ENCODE measurements around the gene SPEF2.

The SPEF2 gene

DNA sequence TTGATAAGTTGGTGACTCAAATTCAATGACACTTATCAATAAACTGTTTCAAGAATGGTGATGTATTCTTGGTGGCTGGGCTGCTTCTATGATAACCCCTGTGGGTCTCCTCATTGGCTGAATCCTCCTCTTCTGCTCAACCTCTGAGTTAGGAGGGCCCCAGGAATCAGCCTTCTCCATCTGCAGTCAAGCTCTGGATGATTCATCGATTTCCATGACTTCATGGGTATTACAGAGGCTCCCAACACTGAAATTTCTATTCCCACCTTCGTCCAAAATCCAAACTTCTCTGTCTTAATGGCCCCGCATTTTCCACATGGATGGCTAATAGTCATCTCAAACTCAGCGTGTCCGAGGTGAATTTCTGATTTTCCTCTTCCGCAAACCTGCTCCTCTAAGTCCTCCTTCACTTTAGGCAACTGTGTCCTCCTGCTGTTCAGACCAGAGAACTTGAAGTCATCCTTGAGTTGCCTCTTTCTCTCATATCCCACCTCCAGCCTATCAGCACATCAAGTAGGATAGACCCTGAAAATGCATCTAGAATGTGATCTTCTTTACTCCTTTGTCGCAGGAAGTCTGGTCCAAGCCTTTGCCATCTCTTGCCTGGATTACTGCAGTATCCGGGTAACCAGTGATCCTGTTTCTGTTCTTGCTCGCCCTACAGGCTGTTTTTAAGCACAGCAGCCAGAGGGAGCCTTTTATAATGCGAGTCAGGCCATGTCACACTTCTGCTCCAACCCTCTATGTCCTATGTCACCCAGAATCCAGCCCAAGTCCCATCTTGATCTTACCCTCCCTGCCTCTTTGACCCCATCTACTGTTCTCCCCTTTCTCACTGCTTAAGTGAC lies 197.7 kb downstream of the SPEF2 start:
- Histone ChIP-seq H3K4me3 (ENCODE audit: low read depth, low read length) (no peak overlapping the region), H3K27me3 (replicated peaks) (no peaks in the 10 kb centered on the region), H3K27ac (no peak overlapping the region), H3K36me3 (replicated peaks) (no peaks in the 10 kb centered on the region)
- TF ChIP-seq, protein P1, sequence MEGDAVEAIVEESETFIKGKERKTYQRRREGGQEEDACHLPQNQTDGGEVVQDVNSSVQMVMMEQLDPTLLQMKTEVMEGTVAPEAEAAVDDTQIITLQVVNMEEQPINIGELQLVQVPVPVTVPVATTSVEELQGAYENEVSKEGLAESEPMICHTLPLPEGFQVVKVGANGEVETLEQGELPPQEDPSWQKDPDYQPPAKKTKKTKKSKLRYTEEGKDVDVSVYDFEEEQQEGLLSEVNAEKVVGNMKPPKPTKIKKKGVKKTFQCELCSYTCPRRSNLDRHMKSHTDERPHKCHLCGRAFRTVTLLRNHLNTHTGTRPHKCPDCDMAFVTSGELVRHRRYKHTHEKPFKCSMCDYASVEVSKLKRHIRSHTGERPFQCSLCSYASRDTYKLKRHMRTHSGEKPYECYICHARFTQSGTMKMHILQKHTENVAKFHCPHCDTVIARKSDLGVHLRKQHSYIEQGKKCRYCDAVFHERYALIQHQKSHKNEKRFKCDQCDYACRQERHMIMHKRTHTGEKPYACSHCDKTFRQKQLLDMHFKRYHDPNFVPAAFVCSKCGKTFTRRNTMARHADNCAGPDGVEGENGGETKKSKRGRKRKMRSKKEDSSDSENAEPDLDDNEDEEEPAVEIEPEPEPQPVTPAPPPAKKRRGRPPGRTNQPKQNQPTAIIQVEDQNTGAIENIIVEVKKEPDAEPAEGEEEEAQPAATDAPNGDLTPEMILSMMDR (IDR thresholded peaks at IDR 0.05; ENCODE audit: low read depth, low read length, missing control alignments): peak; percentile 51
- in situ Hi-C loops (cut with HindIII; ENCODE audit: low pct_ligation_motif_present, low sequenced_read_pairs): no loop called here
- DNase-seq: peak; percentile 34

DNA sequence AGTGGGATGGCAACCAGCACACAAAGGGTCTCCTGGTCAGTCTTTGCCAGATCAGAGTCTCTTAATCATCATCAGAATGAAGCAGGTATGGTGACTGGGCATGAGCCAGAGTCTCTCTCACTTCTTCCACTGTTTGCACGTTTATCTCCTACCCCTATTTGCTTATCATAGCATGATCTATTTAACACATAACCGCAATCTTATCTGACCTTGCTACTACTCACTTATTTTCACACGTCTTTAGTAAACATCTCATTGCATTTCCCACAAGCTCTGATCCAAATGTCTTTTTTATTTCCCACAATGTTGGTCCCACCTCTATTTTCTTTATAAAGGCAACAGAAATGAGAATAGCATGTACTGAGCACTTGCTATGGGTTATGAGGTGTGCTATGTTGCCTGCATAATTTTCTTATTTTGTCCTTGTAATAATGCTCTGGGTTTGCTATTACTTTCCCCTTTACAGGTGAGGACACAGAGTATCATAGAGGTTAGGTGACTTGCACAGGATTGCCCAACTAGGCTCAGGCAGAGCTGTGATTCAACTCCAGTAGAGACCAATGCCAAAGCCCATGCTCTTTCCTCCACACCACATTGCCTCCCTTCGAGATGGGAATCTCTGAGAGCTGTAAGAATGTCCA lies 199.3 kb downstream of the SPEF2 start:
- DNase-seq: no peak
- H3K4me3 ChIP-seq (ENCODE audit: low read depth, low read length): no peak overlapping the region

DNA sequence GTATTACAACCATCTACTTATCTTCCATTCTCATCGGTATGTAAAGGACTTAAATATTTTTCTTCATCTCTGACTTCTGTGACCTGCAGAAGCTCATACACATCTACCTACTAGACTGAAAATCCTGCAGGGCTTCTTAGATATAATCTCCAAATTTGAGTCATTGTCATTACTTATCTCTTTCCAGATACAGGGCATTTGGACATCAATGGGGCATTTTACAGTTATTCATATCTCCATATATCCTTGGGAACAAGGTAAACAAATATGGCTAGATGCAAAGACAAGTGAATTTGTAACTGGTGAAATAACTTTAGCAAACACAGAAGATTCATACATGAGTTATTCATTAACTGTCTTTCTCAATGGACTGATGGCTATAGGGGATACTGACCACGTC lies 201.4 kb downstream of the SPEF2 start:
- in situ Hi-C loops (cut with HindIII; ENCODE audit: low pct_ligation_motif_present, low sequenced_read_pairs): no loop called here
- Histone ChIP-seq H3K27ac (no peak overlapping the region), H3K4me3 (ENCODE audit: low read depth, low read length) (no peak overlapping the region), H3K36me3 (replicated peaks) (no peaks in the 10 kb centered on the region), H3K27me3 (replicated peaks) (no peaks in the 10 kb centered on the region)
- TF ChIP-seq, protein P1 (IDR thresholded peaks at IDR 0.05; ENCODE audit: low read depth, low read length, missing control alignments): no peak
- DNase-seq: no peak

More for the DNA sequence above, 199.3 kb downstream of the SPEF2 start:
- in situ Hi-C loops (cut with HindIII; ENCODE audit: low pct_ligation_motif_present, low sequenced_read_pairs): no loop called here
- H3K27me3 ChIP-seq (replicated peaks): no peaks in the 10 kb centered on the region
- no peak overlapping the region for H3K27ac ChIP-seq
- H3K36me3 ChIP-seq (replicated peaks): no peaks in the 10 kb centered on the region
- TF ChIP-seq, protein P1 (IDR thresholded peaks at IDR 0.05; ENCODE audit: low read depth, low read length, missing control alignments): no peak

DNA sequence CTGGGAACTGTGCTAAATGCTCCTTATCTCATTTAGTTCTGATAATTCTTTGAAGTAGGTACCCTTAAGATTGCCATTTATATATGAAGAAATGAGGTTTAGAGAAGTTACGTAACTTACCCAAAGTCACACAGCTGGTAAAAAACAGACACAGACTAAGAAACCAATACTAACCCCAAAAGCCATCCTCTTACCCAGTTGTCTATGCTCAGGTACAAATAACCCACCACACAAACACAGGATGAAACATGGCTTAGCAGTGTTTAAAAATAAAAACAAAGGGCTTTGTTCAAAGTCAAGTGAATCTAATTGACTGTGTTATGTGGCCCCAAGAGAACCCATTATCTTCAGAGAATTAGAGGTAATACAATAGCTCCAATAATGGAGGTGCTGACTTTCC lies 202.0 kb downstream of the SPEF2 start:
- H3K27ac ChIP-seq: no peak overlapping the region

DNA sequence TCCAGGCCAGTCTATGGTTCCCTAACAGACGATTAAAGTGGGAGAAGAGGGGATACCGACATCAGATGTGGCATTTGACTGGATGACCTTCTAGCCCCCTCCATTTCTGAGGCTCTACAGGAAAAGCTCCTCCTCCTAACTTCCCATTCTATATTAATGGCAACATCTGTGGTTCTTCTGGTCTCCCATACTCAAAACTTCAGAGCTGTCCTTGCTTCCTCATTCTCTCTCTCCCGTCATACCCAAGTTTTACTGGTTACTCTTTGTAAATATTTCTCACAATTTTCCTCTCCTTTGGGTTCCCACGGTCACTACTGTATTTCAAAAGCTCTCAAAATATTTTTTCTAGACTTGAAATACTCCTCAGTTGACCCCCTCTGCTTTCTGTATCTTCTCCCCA lies 203.1 kb downstream of the SPEF2 start:
- H3K27me3 ChIP-seq (replicated peaks): no peaks in the 10 kb centered on the region
- no peak overlapping the region for H3K4me3 ChIP-seq (ENCODE audit: low read depth, low read length)
- no peak overlapping the region for H3K27ac ChIP-seq
- no peaks in the 10 kb centered on the region for H3K36me3 ChIP-seq (replicated peaks)
- in situ Hi-C loops (cut with HindIII; ENCODE audit: low pct_ligation_motif_present, low sequenced_read_pairs): no loop called here
- TF ChIP-seq, protein P1 (IDR thresholded peaks at IDR 0.05; ENCODE audit: low read depth, low read length, missing control alignments): no peak
- no peak for DNase-seq

More for the DNA sequence above, 202.0 kb downstream of the SPEF2 start:
- no peak for DNase-seq
- Histone ChIP-seq H3K27me3 (replicated peaks) (no peaks in the 10 kb centered on the region), H3K36me3 (replicated peaks) (no peaks in the 10 kb centered on the region), H3K4me3 (ENCODE audit: low read depth, low read length) (no peak overlapping the region)
- TF ChIP-seq, protein P1 (IDR thresholded peaks at IDR 0.05; ENCODE audit: low read depth, low read length, missing control alignments): no peak
- in situ Hi-C loops (cut with HindIII; ENCODE audit: low pct_ligation_motif_present, low sequenced_read_pairs): no loop called here

Measured in brain microvascular endothelial cell (primary cell).